ENCODE measurements around the gene CLN5. TPM values are rescaled to one million over a fixed set of nuclear protein-coding genes. Genes with fewer than 3 reads are reported as not detected.

CLN5 gene
- total and polyA plus RNA-seq, 2 donors (not counting 3 experiments of a cell fraction or from before 2014, with no cell fraction given): 16.5 to 22.7 TPM

DNA sequence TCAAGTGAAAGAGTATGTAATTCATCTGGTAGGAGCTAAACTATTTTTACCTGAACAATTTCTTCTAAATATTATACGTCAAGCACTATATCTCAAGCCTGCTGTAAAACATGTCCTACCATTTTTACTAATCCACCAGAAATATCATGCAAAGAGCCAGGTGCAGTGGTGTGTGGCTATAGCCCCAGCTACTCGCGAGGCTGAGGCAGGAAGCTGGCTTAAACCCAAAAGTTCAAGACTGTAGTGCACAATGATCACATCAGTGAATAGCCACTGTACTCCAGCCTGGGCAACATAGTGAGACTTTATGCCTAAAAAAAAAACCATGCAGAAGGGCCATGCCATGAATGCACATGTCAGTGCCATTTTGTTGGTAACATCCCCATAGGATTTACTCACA is 20.7 kb upstream of the CLN5 start:
- H4K20me1 ChIP-seq (replicated peaks; ENCODE audit: control insufficient read depth, extremely low read depth, insufficient read depth, low read length): no peaks in the 10 kb centered on the region
- TF ChIP-seq, protein P1, sequence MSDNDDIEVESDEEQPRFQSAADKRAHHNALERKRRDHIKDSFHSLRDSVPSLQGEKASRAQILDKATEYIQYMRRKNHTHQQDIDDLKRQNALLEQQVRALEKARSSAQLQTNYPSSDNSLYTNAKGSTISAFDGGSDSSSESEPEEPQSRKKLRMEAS (IDR thresholded peaks at IDR 0.05; ENCODE audit: insufficient read depth, insufficient read length): no peak
- TF ChIP-seq EZH2 (IDR thresholded peaks at IDR 0.05; ENCODE audit: borderline replicate concordance, low read depth, low read length, severe bottlenecking) (no peak), FOS (IDR thresholded peaks at IDR 0.05; ENCODE audit: borderline replicate concordance, insufficient read depth, low read length) (no peak), MYC (IDR thresholded peaks at IDR 0.05; ENCODE audit: low read depth, low read length) (no peak), POLR2A (IDR thresholded peaks at IDR 0.05; ENCODE audit: low read depth, low read length) (no peak), GATA2 (IDR thresholded peaks at IDR 0.05; ENCODE audit: insufficient read depth, insufficient read length, low read depth, low read length) (no peak), JUN (IDR thresholded peaks at IDR 0.05; ENCODE audit: borderline replicate concordance, insufficient read depth, insufficient read length, low read depth) (no peak)
- TF ChIP-seq, protein P2, sequence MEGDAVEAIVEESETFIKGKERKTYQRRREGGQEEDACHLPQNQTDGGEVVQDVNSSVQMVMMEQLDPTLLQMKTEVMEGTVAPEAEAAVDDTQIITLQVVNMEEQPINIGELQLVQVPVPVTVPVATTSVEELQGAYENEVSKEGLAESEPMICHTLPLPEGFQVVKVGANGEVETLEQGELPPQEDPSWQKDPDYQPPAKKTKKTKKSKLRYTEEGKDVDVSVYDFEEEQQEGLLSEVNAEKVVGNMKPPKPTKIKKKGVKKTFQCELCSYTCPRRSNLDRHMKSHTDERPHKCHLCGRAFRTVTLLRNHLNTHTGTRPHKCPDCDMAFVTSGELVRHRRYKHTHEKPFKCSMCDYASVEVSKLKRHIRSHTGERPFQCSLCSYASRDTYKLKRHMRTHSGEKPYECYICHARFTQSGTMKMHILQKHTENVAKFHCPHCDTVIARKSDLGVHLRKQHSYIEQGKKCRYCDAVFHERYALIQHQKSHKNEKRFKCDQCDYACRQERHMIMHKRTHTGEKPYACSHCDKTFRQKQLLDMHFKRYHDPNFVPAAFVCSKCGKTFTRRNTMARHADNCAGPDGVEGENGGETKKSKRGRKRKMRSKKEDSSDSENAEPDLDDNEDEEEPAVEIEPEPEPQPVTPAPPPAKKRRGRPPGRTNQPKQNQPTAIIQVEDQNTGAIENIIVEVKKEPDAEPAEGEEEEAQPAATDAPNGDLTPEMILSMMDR (IDR thresholded peaks at IDR 0.05; ENCODE audit: extremely low read depth in 1 of 2, insufficient read depth in 1 of 2, low read depth in 1 of 2, low read length in 2 of 2): no peak
- intact Hi-C loops (cut with micrococcal nuclease): loop anchor here (10.0 kb wide), 1 partner anchor 496 kb away; no protein-coding TSS in a partner anchor
- H3K9me3 ChIP-seq (replicated peaks; ENCODE audit: control insufficient read depth, insufficient read depth, low read length): no peaks in the 10 kb centered on the region
- no peaks in the 10 kb centered on the region for H3K4me1 ChIP-seq (ENCODE audit: control insufficient read depth, extremely low read depth, insufficient read depth, low read length)
- no peak overlapping the region for H3K4me2 ChIP-seq (ENCODE audit: insufficient read depth, low read length)
- FAIRE-seq (peak; percentile 31), DNase-seq (ENCODE audit: low read depth, low spot score) (no peak)
- no peak overlapping the region for H2AFZ ChIP-seq (ENCODE audit: low read depth, low read length)
- no peak overlapping the region for H3K27ac ChIP-seq (ENCODE audit: insufficient read depth, low read depth, low read length)
- no TSS peak for BruUV-seq (replicated peaks)
- H3K9me1 ChIP-seq (replicated peaks; ENCODE audit: control insufficient read depth, extremely low read depth, insufficient read depth, low read length): no peaks in the 10 kb centered on the region
- ChIA-PET POLR2A (no interaction called here), CTCF (interaction anchor here (1.4 to 2.0 kb wide), 2 partner anchors 9 to 1276 kb away, joined by 6 to 11 read pairs; no protein-coding TSS in a partner anchor)
- no peaks in the 10 kb centered on the region for H3K79me2 ChIP-seq (ENCODE audit: control insufficient read depth, insufficient read depth, low read length)
- no peaks in the 10 kb centered on the region for H3K36me3 ChIP-seq (ENCODE audit: control insufficient read depth in 2 of 2, extremely low read depth in 1 of 2, insufficient read depth in 2 of 2, low read length in 2 of 2)
- H3K9ac ChIP-seq (replicated peaks; ENCODE audit: extremely low read depth, insufficient read depth, low read length): no peak overlapping the region
- H3K27me3 ChIP-seq (ENCODE audit: control insufficient read depth in 2 of 2, insufficient read depth in 2 of 2, low read length in 2 of 2): peaks cover 2 to 12% of the 10 kb centered on the region in 2 experiments
- dilution Hi-C loops (cut with MboI; ENCODE audit: extremely low pct_ligation_motif_present, low sequenced_read_pairs): no loop called here
- H3K4me3 ChIP-seq (replicated peaks in 1 of 3; ENCODE audit: insufficient read depth in 1 of 3, low read depth in 1 of 3, low read length in 3 of 3): no peak overlapping the region
